Activated naive CD8-positive, alpha-beta T cell treated with anti-CD3 and anti-CD28 coated beads, Interleukin-2, amount 10 ng/mL, durations not matched to agents 7 days and 5 days (primary cell): ENCODE measurements around the gene EIF2B4. TPM values are rescaled to one million over a fixed set of nuclear protein-coding genes. Genes with fewer than 3 reads are reported as not detected.

Experiments used
- ATAC-seq: fragments of 150-1000 bp; cut with Tn5 transposase; one replicate; pipeline ENCODE4 v1.10.0; 2021; ENCODE audit warnings: low read depth, moderate library complexity
- POLR2A ChIA-PET: fragments of 350-600 bp; sonication (Branson Sonifier 250); formaldehyde crosslinking; loops from one replicate; lab custom pipeline; 2021; ENCODE audit warnings: antibody characterized with exemption; lab: Charles Lee
- DNase-seq: peaks from one replicate; pipeline ENCODE4 v3.0.0; 2021
- H3K27ac Mint-ChIP-seq: one replicate; pipeline ENCODE4 v1.8.0; 2022; ENCODE audit warnings: mild to moderate bottlenecking, mixed read lengths
- H3K27me3 Mint-ChIP-seq: one replicate; pipeline ENCODE4 v1.8.0; 2022; ENCODE audit warnings: mild to moderate bottlenecking, moderate library complexity, mixed read lengths
- H3K36me3 Mint-ChIP-seq: one replicate; pipeline ENCODE4 v1.8.0; 2021; ENCODE audit warnings: mild to moderate bottlenecking, mixed read lengths
- H3K4me1 Mint-ChIP-seq: one replicate; pipeline ENCODE4 v1.8.0; 2021; ENCODE audit warnings: mixed read lengths
- H3K4me3 Mint-ChIP-seq: one replicate; pipeline ENCODE4 v1.8.0; 2022; ENCODE audit warnings: mild to moderate bottlenecking, moderate library complexity, mixed read lengths
- H3K9me3 Mint-ChIP-seq: one replicate; pipeline ENCODE4 v1.8.0; 2021; ENCODE audit warnings: mixed read lengths
- total RNA-seq, 2 experiments: library from RNA; stranded (reverse); gene quantifications; one replicate each; pipeline ENCODE4 v1.2.3, GENCODE V29; 2021

EIF2B4 gene
- total RNA-seq, 2 experiments from 2014 or later: 38.3 to 39.2 TPM

GRCh38 chr2:27381577-27382181, 11.5 kb upstream of the EIF2B4 start:
- no peak for DNase-seq
- ATAC-seq: no peak
- H3K9me3 Mint-ChIP-seq: no peaks in the 10 kb centered on the region
- POLR2A ChIA-PET: interaction anchor here (3.2 to 3.5 kb wide), 3 partner anchors 11 to 46 kb away, joined by 12 to 55 read pairs (median 22); partner anchors contain the start of genes EIF2B4, NRBP1, PPM1G and SNX17
- H3K4me3 Mint-ChIP-seq: peak overlapping the region; percentile 58
- peaks cover 16% of the 10 kb centered on the region for H3K4me1 Mint-ChIP-seq
- no peaks in the 10 kb centered on the region for H3K27me3 Mint-ChIP-seq
- peak overlapping the region; percentile 87 for H3K27ac Mint-ChIP-seq
- H3K36me3 Mint-ChIP-seq: peaks cover 26% of the 10 kb centered on the region

- H3K4me1 Mint-ChIP-seq: peaks cover 16% of the 10 kb centered on the region
- peak within 1 kb of the TSS; percentile 87 for H3K27ac Mint-ChIP-seq
- peak within 1 kb of the TSS; percentile 79 for H3K4me3 Mint-ChIP-seq
- POLR2A ChIA-PET: interaction anchor here (0.5 to 3.5 kb wide), 13 partner anchors 10 to 283 kb away, joined by 3 to 55 read pairs (median 9); partner anchors contain the start of genes EIF2B4, GTF3C2, NRBP1 and PPM1G
- peak; percentile 89 for ATAC-seq
- H3K27me3 Mint-ChIP-seq: no peaks in the 10 kb centered on the region
- peak; percentile 90 for DNase-seq
- H3K9me3 Mint-ChIP-seq: no peaks in the 10 kb centered on the region
- H3K36me3 Mint-ChIP-seq: peaks cover 26% of the 10 kb centered on the region
Measured at GRCh38 chr2:27380626-27381545, 10.7 kb upstream of the EIF2B4 start, which contains the start of gene ZNF513. Gene ZNF513, minus strand, starts transcription at chr2:27380734. Its CDS starts 208 bp downstream, at chr2:27380526.

DNA sequence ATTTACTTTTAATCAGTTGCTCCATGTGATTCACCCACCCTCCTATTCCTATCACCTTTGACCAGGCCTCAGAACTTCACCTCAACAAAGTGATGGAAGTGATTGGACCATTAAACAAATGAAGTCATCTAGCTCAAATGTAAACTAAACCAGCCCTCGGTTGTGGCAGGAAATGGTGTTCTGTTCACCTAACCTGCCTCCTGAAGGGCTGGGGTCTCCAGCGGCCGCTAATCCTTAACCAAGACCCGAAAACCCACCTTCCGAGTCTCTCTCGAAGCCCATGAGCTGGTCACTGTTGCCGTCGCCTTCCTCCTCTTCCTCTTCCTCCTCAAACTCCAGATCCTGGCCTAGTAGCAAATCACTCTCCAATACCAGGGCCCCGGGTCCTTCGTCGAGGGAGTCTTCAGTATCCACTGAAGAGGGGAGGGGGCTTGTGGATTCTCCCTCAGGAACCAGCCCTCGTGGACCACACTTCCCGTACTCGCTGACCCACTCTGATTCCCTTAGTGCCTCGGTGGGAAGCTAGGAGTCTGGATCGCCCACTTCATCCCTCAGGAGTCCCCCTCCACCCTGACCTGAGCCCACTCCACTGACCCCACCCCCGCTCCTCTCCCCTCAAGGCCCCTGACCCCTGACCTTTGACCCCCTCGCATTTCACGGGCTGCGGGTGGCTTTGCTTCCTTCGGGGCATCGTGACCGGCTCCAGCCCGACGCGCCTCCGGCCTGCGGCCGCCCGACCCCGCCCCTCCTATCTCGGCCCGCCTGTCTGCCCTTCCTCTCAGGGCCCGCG, 9.9 kb upstream of the EIF2B4 start:
- Mint-ChIP-seq H3K27ac (peak overlapping the region; percentile 87), H3K36me3 (peaks cover 20% of the 10 kb centered on the region), H3K9me3 (no peaks in the 10 kb centered on the region), H3K4me3 (peak overlapping the region; percentile 79), H3K4me1 (peaks cover 16% of the 10 kb centered on the region), H3K27me3 (no peaks in the 10 kb centered on the region)
- no peak for DNase-seq
- peak; percentile 42 for ATAC-seq
- POLR2A ChIA-PET: interaction anchor here (0.5 to 3.5 kb wide), 18 partner anchors 10 to 1817 kb away, joined by 3 to 55 read pairs (median 4); partner anchors contain the start of genes CCDC121, EIF2B4, FNDC4 and GPN1

GRCh38 chr2:27379383-27379835, 9.3 kb upstream of the EIF2B4 start:
- Mint-ChIP-seq H3K27ac (peak overlapping the region; percentile 87), H3K36me3 (peaks cover 24% of the 10 kb centered on the region)
- POLR2A ChIA-PET: interaction anchor here (0.6 to 3.5 kb wide), 14 partner anchors 9 to 1817 kb away, joined by 3 to 55 read pairs (median 6); partner anchors contain the start of genes CCDC121, EIF2B4, FNDC4 and GPN1

GRCh38 chr2:27378809-27379290, 8.7 kb upstream of the EIF2B4 start:
- DNase-seq (no peak), ATAC-seq (no peak)
- Mint-ChIP-seq H3K27ac (peak overlapping the region; percentile 87), H3K4me3 (peak overlapping the region; percentile 79), H3K4me1 (peaks cover 16% of the 10 kb centered on the region), H3K27me3 (no peaks in the 10 kb centered on the region), H3K9me3 (no peaks in the 10 kb centered on the region), H3K36me3 (peaks cover 21% of the 10 kb centered on the region)
- POLR2A ChIA-PET: interaction anchor here (1.3 to 3.5 kb wide), 7 partner anchors 8 to 116 kb away, joined by 3 to 55 read pairs (median 15); partner anchors contain the start of genes EIF2B4, FNDC4, GTF3C2 and NRBP1

More at GRCh38 chr2:27379383-27379835, 9.3 kb upstream of the EIF2B4 start:
- H3K9me3 Mint-ChIP-seq: no peaks in the 10 kb centered on the region
- peak overlapping the region; percentile 79 for H3K4me3 Mint-ChIP-seq
- H3K27me3 Mint-ChIP-seq: no peaks in the 10 kb centered on the region
- ATAC-seq (no peak), DNase-seq (no peak)
- H3K4me1 Mint-ChIP-seq: peaks cover 16% of the 10 kb centered on the region

- POLR2A ChIA-PET: interaction anchor here (2.6 to 3.5 kb wide), 2 partner anchors 50 to 52 kb away, joined by 12 to 20 read pairs; partner anchors contain the start of gene NRBP1
- peaks cover 22% of the 10 kb centered on the region for H3K36me3 Mint-ChIP-seq
- no peaks in the 10 kb centered on the region for H3K27me3 Mint-ChIP-seq
- peaks cover 20% of the 10 kb centered on the region for H3K4me1 Mint-ChIP-seq
- no peak overlapping the region for H3K27ac Mint-ChIP-seq
- ATAC-seq (no peak), DNase-seq (no peak)
- no peaks in the 10 kb centered on the region for H3K9me3 Mint-ChIP-seq
- H3K4me3 Mint-ChIP-seq: no peak overlapping the region
Measured at GRCh38 chr2:27378096-27378808, 8.1 kb upstream of the EIF2B4 start.

- no peak for DNase-seq
- Mint-ChIP-seq H3K27me3 (no peaks in the 10 kb centered on the region), H3K4me3 (no peak overlapping the region), H3K9me3 (no peaks in the 10 kb centered on the region), H3K27ac (peak overlapping the region; percentile 51), H3K4me1 (peaks cover 24% of the 10 kb centered on the region), H3K36me3 (peaks cover 26% of the 10 kb centered on the region)
- POLR2A ChIA-PET: interaction anchor here (0.8 kb wide), 1 partner anchor 24 kb away, joined by 6 read pairs; no protein-coding TSS in a partner anchor
- no peak for ATAC-seq
Measured at GRCh38 chr2:27377618-27378095, 7.5 kb upstream of the EIF2B4 start.

GRCh38 chr2:27376866-27377617, 6.9 kb upstream of the EIF2B4 start:
- no peak for DNase-seq
- Mint-ChIP-seq H3K4me3 (no peak overlapping the region), H3K27ac (no peak overlapping the region), H3K4me1 (peaks cover 30% of the 10 kb centered on the region), H3K36me3 (peaks cover 29% of the 10 kb centered on the region), H3K27me3 (no peaks in the 10 kb centered on the region), H3K9me3 (no peaks in the 10 kb centered on the region)
- POLR2A ChIA-PET: interaction anchor here (0.8 kb wide), 1 partner anchor 23 kb away, joined by 6 read pairs; no protein-coding TSS in a partner anchor
- ATAC-seq: no peak

GRCh38 chr2:27376151-27376865, 6.2 kb upstream of the EIF2B4 start:
- Mint-ChIP-seq H3K27me3 (no peaks in the 10 kb centered on the region), H3K36me3 (peaks cover 31% of the 10 kb centered on the region), H3K4me3 (no peak overlapping the region), H3K9me3 (no peaks in the 10 kb centered on the region), H3K27ac (no peak overlapping the region), H3K4me1 (peaks cover 36% of the 10 kb centered on the region)
- DNase-seq (no peak), ATAC-seq (no peak)
- POLR2A ChIA-PET: no interaction called here

- Mint-ChIP-seq H3K4me3 (no peak overlapping the region), H3K27ac (no peak overlapping the region)
- POLR2A ChIA-PET: no interaction called here
Measured at GRCh38 chr2:27375513-27376099, 5.5 kb upstream of the EIF2B4 start.

More at GRCh38 chr2:27375513-27376099, 5.5 kb upstream of the EIF2B4 start:
- no peak for ATAC-seq
- Mint-ChIP-seq H3K36me3 (peaks cover 29% of the 10 kb centered on the region), H3K27me3 (no peaks in the 10 kb centered on the region), H3K4me1 (peaks cover 36% of the 10 kb centered on the region), H3K9me3 (no peaks in the 10 kb centered on the region)
- no peak for DNase-seq
